Ramos (cell line): ENCODE measurements around the gene TULP4.
"Not testable (repeated sequence)": the region's sequence is repeated elsewhere in the genome, so short reads cannot be mapped to it uniquely, and the experiment has no call there.

Experiments
- in situ Hi-C: fragments of 300-500 bp; cut with MboI; formaldehyde crosslinking; loops from one replicate; pipeline ENCODE4 v1.14.3; 2022; ENCODE audit warnings: low sequenced_read_pairs; ENCODE audit not compliant: unreplicated experiment

The TULP4 gene

GRCh38 chr6:158322724-158323560, 10.7 kb downstream of the TULP4 start:
- in situ Hi-C loops, result no loop called here

- in situ Hi-C loops, result no loop called here
These were observed 11.3 kb downstream of the TULP4 start for GRCh38 chr6:158323561-158323958.

GRCh38 chr6:158324136-158324535, 11.9 kb downstream of the TULP4 start:
- in situ Hi-C loops, result no loop called here

- in situ Hi-C loops, result no loop called here
These were observed 14.9 kb downstream of the TULP4 start for GRCh38 chr6:158327211-158327610.

- in situ Hi-C loops, result no loop called here
These were observed 16.7 kb downstream of the TULP4 start for GRCh38 chr6:158328952-158329351.

- in situ Hi-C loops, result no loop called here
These were observed 17.3 kb downstream of the TULP4 start for GRCh38 chr6:158329531-158329930.

- in situ Hi-C loops, result no loop called here
These were observed 17.8 kb downstream of the TULP4 start for GRCh38 chr6:158330016-158330415.

GRCh38 chr6:158332237-158332636, 20.0 kb downstream of the TULP4 start:
- in situ Hi-C loops, result no loop called here

GRCh38 chr6:158333094-158333493, 20.8 kb downstream of the TULP4 start:
- in situ Hi-C loops, result no loop called here

GRCh38 chr6:158334534-158334933, 22.3 kb downstream of the TULP4 start:
- in situ Hi-C loops, result no loop called here

GRCh38 chr6:158337332-158337731, 25.1 kb downstream of the TULP4 start:
- in situ Hi-C loops, result no loop called here

- in situ Hi-C loops, result no loop called here
These were observed 26.2 kb downstream of the TULP4 start for GRCh38 chr6:158338311-158339112.

- in situ Hi-C loops, result not testable (repeated sequence)
These were observed 26.9 kb downstream of the TULP4 start for GRCh38 chr6:158339197-158339596.

GRCh38 chr6:158340252-158340651, 28.0 kb downstream of the TULP4 start:
- in situ Hi-C loops, result no loop called here

- in situ Hi-C loops, result no loop called here
These were observed 32.3 kb downstream of the TULP4 start for GRCh38 chr6:158344534-158344933.

- in situ Hi-C loops, result not testable (repeated sequence)
These were observed 33.2 kb downstream of the TULP4 start for GRCh38 chr6:158345444-158345843.

- in situ Hi-C loops, result no loop called here
These were observed 35.1 kb downstream of the TULP4 start for GRCh38 chr6:158347335-158347734.

- in situ Hi-C loops, result not testable (repeated sequence)
These were observed 36.7 kb downstream of the TULP4 start for GRCh38 chr6:158348737-158349504.

GRCh38 chr6:158349505-158350275, 37.4 kb downstream of the TULP4 start:
- in situ Hi-C loops, result not testable (repeated sequence)

- in situ Hi-C loops, result not testable (repeated sequence)
These were observed 38.5 kb downstream of the TULP4 start for GRCh38 chr6:158350731-158351130.
